Measurements from ENCODE around the gene DYNLT3. TPM values are rescaled to one million over a fixed set of nuclear protein-coding genes. Genes with fewer than 3 reads are reported as not detected.

Gene DYNLT3
- polyA plus RNA-seq, 1 donor from 2014 or later: 2.4 TPM

DNA sequence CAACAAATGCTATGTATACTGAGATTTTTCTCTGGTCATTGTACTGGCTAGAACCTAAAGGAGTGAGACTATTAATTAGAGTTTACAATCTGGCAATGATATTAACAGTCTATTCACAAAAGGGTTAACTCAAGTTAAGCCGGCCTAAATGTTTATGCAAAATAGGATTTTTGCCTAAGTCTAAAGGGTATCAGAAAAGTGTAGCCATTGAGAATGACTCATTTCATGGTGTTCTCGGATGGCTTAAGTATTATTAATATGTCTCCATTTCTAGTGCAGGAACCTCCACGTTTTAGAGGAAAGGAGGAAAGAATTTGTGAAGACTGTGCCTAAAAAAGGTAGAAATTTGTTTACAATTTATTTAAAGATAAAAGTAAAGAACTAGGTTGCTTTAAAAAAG, 29.8 kb downstream of the DYNLT3 start:
- Histone ChIP-seq H3K9me3 (ENCODE audit: low read length) (no peaks in the 10 kb centered on the region), H3F3A (ENCODE audit: insufficient read depth, low read length, poor library complexity, severe bottlenecking) (no peaks in the 10 kb centered on the region), H3K9ac (ENCODE audit: low read length) (no peak overlapping the region), H3K27me3 (ENCODE audit: insufficient read depth, low read depth, low read length) (no peaks in the 10 kb centered on the region), H3K79me2 (replicated peaks; ENCODE audit: insufficient read depth, low read length) (no peaks in the 10 kb centered on the region), H3K4me3 (ENCODE audit: low read length) (no peak overlapping the region), H4K20me1 (ENCODE audit: insufficient read depth) (no peaks in the 10 kb centered on the region), H3K36me3 (ENCODE audit: insufficient read depth, low read length) (no peaks in the 10 kb centered on the region), H3K4me2 (ENCODE audit: low read length) (no peak overlapping the region), H2AFZ (ENCODE audit: low read depth, low read length) (no peak overlapping the region), H3K9me2 (ENCODE audit: insufficient read depth, low read length) (no peaks in the 10 kb centered on the region), H3K27ac (ENCODE audit: low read length) (no peak overlapping the region)
- TF ChIP-seq CTCF (IDR thresholded peaks at IDR 0.05; ENCODE audit: poor library complexity, severe bottlenecking): no peak
- TF ChIP-seq POLR2AphosphoS5 (IDR thresholded peaks at IDR 0.05): no peak

- H3K27ac ChIP-seq (ENCODE audit: low read length): no peak overlapping the region
- no peaks in the 10 kb centered on the region for H3K79me2 ChIP-seq (replicated peaks; ENCODE audit: insufficient read depth, low read length)
- H3K4me3 ChIP-seq (ENCODE audit: low read length): no peak overlapping the region
- no peak overlapping the region for H3K4me2 ChIP-seq (ENCODE audit: low read length)
- H3K27me3 ChIP-seq (ENCODE audit: insufficient read depth, low read depth, low read length): no peaks in the 10 kb centered on the region
- no peak overlapping the region for H3K9ac ChIP-seq (ENCODE audit: low read length)
- H3K9me2 ChIP-seq (ENCODE audit: insufficient read depth, low read length): no peaks in the 10 kb centered on the region
- no peak overlapping the region for H2AFZ ChIP-seq (ENCODE audit: low read depth, low read length)
- H3F3A ChIP-seq (ENCODE audit: insufficient read depth, low read length, poor library complexity, severe bottlenecking): no peaks in the 10 kb centered on the region
- H3K36me3 ChIP-seq (ENCODE audit: insufficient read depth, low read length): no peaks in the 10 kb centered on the region
- H4K20me1 ChIP-seq (ENCODE audit: insufficient read depth): no peaks in the 10 kb centered on the region
- TF ChIP-seq EP300 (conservative IDR thresholded peaks at IDR 0.05; ENCODE audit: poor library complexity, severe bottlenecking) (no peak), TAF1 (IDR thresholded peaks at IDR 0.05; ENCODE audit: low read depth) (no peak)
- no peaks in the 10 kb centered on the region for H3K9me3 ChIP-seq (ENCODE audit: low read length)
These were observed 30.2 kb downstream of the DYNLT3 start for GRCh38 chrX:37817176-37817575.

DNA sequence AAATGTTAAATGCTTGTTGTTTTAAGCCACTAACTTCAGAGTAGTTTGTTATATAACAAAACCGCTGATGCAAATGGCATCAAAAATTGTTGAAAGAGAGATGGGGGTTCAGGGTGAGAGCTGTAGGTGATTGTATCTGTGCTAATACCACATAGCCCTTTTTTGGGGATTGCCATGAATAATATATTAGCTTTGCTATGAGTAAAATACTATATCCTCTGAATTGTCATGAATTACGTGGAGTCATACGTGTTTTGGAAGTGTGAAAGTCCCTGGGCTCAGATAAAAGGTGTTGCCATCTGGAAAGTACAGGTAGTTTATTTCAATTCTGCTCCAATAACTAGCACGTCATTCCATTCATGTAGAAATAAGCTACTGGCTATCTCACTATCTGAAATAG, 30.6 kb downstream of the DYNLT3 start:
- Histone ChIP-seq H3K27ac (ENCODE audit: low read length) (no peak overlapping the region), H3K9me2 (ENCODE audit: insufficient read depth, low read length) (no peaks in the 10 kb centered on the region), H3K9me3 (ENCODE audit: low read length) (no peaks in the 10 kb centered on the region), H2AFZ (ENCODE audit: low read depth, low read length) (no peak overlapping the region), H4K20me1 (ENCODE audit: insufficient read depth) (no peaks in the 10 kb centered on the region), H3K4me2 (ENCODE audit: low read length) (no peak overlapping the region), H3K27me3 (ENCODE audit: insufficient read depth, low read depth, low read length) (no peaks in the 10 kb centered on the region), H3K4me3 (ENCODE audit: low read length) (no peak overlapping the region), H3K79me2 (replicated peaks; ENCODE audit: insufficient read depth, low read length) (no peaks in the 10 kb centered on the region), H3F3A (ENCODE audit: insufficient read depth, low read length, poor library complexity, severe bottlenecking) (no peaks in the 10 kb centered on the region), H3K36me3 (ENCODE audit: insufficient read depth, low read length) (no peaks in the 10 kb centered on the region), H3K9ac (ENCODE audit: low read length) (no peak overlapping the region)
- no peak for TF ChIP-seq CTCF (IDR thresholded peaks at IDR 0.05; ENCODE audit: poor library complexity, severe bottlenecking)
- TF ChIP-seq POLR2AphosphoS5 (IDR thresholded peaks at IDR 0.05): no peak
- no peak for TF ChIP-seq RAD21 (conservative IDR thresholded peaks at IDR 0.05)
- no peak for TF ChIP-seq EZH2 (IDR thresholded peaks at IDR 0.05; ENCODE audit: borderline replicate concordance, insufficient read depth, low read length, poor library complexity, severe bottlenecking)
- no peak for TF ChIP-seq EP300 (conservative IDR thresholded peaks at IDR 0.05; ENCODE audit: poor library complexity, severe bottlenecking)

Data from neural cell (in vitro differentiated cells).